HG03108 (cell line): ENCODE data around the gene SRBD1.

ENCODE experiments used
- ATAC-seq: cut with Tn5 transposase; IDR thresholded peaks from one replicate; pipeline ENCODE4 v1.9.1; 2021; ENCODE audit warnings: moderate library complexity; ENCODE audit not compliant: unreplicated experiment

The SRBD1 gene

DNA sequence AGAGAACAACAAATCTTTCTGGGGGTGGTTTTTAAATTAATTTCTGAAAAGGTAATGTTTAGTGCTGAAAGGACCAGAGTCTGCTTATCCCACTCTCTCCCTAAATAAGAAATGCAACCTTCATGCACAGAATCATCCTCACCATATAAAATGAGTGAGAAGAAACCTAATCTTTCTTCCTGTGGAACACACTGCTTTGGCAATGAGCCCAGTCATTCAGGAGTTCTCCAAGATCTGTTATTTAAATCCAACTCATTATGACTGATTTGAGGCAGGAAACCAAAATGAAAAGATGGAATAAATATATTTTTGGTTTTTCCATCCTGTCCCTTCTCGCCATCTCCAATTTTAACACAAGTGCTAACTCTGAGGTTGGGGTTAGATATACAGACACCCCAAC is 228.3 kb downstream of the SRBD1 start:
- ATAC-seq: no peak

DNA sequence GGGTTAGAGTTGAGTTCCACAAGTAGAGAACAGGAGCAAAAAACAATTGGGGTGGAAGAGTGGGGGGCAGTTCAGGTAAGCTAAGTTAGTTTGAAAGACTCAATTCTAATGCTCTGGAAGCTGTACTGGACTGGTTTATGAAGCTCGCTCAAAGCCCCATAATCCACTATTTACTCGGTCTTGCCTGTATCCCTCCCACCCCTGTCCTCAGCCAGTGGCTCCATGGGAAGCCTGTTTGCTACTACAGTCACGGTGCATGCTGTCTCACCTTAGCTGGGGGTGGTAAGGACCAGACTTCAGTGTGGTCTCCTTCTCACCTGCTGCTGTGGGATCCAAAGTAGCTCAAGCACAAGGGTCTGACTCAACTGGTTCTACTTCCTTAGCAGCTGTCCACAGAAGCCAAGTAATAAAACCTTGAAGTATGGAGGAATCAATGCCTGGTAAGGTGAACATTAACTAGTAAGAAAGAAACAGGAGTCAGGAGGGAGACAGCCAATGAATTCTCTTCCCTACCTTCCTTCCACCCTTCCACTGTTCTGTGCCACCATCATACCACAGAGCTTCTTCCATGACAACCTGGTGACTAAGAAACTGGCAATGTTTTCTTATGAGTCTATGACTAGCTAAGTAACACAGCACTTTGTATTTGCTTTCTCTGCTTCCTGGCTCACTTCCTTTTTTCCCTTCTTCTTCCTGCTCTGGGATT is 230.8 kb downstream of the SRBD1 start:
- no peak for ATAC-seq

DNA sequence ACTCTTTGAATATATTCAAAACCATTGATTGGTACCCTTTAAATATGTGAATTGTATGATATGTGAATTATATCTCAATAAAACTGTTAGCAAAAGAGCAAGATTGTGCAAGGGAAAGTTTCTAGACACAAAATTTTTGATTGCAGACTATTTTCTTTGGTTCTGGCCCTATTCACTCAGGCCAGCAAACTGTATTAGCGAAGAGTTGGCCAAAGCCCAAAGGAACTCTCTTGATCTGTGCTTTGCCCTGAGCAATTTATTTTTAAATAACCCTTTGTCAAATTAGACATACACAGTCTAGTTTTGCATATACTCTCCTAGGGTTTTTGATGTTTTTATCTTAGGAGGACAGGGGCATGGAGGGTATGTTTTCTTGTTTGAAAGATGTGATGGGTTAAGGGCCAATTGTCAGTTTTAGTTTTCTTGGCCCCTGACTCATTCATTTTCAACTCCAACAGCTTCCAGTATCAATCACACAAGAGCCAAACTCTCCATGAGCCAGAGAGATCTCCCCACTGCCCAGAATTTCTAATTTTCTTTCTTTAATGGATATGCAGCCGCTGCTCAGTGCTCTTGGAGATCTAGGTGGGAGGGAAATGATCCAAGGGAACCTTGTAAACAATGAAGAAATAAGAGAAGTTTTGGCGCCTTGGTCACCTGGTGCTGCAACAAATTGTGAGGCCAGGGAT is 231.5 kb downstream of the SRBD1 start:
- no peak for ATAC-seq

DNA sequence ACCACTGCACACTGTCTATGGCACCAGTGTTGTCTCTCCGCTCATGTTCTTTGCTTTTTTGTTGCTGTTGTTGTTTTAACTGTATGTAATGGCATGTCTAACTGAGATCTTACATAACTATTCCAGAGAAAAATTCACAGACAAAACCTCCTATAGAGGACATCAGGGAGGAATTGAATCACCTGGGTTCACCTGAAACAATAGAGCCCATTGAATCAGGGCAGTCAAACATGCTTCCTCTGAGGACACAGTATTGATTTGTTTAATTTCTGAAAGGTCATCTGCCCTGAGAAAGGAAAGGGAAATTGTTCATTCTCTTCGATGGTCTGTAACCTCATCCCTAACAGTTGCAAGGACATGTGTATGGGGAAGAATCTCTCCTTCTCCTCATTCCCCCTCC is 237.5 kb downstream of the SRBD1 start:
- ATAC-seq: no peak

DNA sequence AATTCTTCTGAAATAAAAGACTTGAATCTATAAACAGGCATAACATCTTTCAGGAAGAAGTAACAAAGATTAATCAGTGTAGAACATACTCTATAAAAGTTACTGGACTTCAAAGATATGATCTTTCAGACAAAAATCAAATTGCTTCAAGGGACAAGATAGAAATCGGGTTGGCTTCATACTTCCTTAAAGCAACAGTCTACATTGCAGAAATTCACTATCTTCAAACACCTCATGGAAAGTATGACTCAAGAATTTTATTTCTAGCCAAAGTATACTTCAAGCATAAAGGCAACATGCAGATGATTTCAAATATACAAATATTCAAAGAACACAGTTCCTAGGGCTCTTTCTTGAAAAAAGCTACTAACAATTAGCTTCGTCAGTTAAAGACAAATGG is 240.7 kb downstream of the SRBD1 start:
- no peak for ATAC-seq

DNA sequence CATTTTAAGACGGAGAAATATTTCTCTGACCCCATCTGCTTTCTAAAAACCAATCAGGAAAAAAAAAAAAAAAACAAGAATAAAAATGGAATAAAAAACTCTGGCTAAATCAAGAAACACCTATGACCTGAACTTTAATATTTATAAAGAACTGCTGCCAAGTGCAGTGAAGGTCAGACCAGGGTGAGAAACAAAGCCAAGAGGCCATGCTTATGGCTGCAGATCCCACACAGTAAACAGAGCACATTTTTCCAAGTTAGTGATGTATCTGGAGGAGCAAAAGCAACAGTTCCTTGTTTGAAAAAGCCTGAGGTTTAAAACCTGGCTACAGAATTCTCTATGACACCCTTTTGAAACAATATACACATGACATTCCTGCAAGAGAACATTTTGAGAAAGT is 242.3 kb downstream of the SRBD1 start:
- ATAC-seq: no peak

DNA sequence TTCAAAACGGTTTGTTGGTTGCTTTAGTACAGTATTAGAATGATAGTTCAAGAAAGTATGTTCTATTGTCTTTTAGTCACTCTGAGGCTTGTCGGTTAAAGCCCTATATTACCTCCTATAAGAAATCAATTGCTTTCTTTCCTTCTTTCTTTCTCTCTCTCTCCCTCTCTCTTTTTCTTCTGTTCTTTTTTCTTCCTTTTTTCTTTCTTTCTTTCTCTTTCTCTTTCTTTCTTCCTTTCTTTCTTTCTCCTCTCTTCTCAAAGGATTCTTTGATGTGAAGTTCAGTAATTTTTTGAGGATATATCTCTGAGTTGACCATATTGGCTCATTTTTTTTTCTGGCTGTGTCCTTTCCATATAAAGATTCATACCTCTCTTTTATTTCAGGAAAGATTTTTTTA is 249.4 kb downstream of the SRBD1 start:
- ATAC-seq: no peak

DNA sequence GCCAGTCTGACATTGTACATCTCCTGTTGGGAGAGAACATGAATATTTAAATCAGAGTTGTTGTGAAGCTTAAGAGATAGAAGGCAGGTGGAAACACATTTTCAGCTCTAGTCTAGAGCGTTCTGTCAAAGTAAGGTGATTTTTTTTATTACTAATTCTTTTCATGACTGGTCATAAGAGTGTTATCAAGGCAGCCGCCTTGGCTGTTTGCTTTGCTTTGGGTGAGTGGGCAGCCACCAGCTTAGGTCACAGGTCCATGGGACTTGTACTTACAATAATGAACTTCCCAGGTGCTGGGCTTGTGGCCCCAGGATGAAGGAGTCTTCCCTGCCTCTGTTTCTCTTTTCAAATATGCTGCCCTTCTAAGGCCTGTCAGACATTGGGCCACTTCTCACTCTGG is 256.3 kb downstream of the SRBD1 start:
- ATAC-seq: no peak

DNA sequence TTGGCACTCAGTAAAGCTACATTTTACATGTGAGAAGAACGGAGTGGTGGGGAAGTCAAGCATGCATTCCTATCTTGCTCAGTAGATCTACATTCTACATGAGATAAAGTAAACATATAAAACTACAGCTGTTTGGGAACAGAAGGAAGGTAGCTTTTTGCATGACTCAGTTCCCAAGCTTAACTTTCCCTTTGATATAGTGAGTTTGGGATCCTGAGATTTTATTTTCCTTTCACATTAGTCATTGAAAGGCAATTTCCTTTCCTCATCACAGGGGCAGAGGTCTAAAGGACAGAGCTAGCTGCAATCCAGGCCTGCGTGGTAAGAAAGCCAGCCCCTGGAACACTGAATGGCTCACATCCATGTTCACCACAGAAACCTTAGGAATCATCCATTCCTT is 257.2 kb downstream of the SRBD1 start:
- ATAC-seq: no peak

DNA sequence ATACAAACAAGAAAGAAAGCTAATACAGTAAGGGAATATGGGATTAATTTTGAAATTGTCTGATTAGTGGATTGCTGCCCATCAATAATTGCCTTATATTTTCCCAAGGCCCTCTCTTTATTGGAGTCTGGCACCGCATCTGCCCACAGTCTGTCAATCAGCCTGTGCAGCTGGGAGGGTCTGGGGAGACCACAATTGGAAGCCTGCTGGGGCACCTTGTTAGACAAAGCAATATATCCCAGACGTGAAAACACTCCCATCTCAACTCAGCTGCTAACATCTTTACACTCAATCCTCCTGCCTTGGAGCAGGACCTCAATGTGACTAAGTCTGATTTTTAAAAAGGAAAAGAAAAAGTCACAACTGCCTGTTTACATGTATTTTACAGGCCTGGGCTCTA is 258.6 kb downstream of the SRBD1 start:
- ATAC-seq: no peak

DNA sequence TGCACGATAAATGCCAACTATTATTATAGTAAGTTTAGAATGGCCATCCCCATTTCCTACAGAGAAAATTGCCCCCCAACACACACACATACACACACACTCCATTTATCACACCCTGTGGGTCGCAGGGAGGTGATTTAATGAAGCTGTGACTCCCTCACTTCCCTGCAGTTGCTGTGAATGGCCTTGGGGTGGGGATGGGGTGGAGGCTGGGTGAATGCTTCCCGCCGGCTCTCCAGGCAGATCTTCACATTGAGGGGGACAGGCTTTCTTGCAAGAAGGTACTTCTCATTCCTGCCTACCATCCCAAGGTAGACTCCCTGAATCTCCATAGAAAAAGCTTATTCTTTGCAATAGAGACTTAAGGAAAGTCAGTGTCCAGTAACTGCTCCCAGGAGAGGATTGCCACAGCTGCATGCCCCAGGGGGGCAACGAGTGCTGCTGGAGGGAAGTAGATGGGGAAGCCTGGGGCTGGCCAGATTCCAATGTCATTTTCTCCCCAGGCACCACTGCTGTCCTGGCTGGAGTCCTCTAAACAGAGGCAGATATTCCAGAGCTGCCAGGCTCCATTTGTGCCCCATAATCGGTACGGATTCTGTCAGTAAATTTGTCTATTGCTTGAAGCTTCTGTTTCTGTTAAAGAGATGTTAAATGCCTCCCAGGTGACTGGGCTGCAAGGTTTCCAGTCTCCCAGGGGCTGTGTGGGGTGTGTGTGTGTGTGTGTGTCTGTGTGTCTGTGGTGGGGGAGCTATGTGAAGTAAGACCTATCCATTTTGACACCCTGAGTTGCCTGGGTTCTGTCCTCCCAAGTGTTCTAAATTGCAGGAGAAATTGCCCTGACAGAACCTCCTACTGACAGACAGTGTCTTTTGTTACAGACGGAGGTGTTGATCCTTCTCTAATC is 265.5 kb downstream of the SRBD1 start:
- no peak for ATAC-seq

DNA sequence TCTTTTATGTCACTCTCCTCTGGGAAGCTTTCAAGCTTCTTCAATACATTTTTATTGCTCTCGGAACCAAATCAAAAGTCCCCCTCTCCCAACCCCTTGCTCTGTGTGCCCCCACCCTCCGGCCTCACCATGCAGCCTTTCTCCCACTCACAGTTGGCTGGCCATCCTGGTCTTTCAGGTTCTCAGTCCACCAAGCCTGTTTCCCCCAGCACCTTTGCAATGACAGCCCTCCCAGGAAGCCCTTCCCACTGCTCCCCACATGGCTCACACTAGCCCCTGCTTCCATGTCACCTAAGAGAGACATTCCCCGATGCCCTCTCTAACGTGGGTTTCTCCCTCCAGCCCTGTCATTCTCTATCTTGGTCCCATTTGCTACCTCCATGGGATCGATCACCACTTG is 266.6 kb downstream of the SRBD1 start:
- ATAC-seq: no peak

DNA sequence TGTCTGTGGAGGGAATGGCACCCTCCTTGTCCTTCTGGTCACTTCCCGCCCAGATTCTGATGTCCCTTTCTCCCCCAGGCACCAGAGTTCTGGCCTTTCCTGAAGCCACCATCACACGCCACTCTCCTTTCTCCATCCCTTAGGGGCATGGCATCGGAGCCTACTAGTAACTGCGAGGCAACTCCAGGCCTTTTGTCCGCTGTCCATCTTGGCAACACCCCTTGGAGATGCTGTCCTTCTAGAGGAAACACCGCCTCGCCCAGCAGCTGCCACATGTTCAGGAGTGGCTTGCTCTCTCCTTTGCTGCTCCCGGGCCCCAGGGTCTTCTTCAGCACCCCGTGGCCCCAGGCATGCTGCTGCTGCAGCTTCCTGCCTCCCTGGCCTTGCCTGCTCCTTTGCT is 267.0 kb downstream of the SRBD1 start:
- ATAC-seq: no peak

DNA sequence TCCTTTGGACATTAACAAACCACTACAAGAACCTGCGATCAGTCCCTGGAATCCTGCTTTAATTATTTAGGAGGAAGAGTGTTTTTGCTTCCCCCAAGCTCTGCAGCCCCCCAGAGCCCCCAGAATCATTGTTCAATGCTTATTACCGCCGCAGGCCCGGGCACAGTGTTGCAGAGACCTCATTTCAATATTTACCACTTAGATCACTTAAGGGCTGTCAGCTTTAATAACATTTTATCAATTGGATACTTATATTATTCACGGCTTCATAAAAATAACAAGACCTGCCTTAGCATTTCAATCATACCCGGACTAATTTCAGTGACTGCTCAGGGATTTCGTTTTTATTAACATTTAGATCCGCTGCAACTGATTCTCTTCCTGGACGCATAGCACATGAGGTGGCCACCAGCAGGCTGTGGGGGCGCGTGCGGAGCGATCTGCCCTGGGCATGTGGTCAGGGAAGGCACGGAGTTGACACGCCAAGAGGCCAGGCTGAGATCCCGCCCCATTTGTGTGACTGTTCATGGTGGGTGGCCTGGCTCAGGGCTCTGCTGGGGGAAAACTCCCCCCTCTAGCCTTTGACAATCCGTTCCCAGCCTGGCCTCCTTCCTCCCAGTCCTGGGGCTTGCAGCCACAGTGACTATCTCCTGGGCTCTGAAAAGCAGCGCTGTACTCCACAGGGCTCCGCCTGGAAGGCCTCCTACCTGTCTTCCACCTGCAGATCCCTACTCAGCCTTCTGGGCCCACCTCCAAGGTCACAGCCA is 267.6 kb downstream of the SRBD1 start:
- no peak for ATAC-seq

DNA sequence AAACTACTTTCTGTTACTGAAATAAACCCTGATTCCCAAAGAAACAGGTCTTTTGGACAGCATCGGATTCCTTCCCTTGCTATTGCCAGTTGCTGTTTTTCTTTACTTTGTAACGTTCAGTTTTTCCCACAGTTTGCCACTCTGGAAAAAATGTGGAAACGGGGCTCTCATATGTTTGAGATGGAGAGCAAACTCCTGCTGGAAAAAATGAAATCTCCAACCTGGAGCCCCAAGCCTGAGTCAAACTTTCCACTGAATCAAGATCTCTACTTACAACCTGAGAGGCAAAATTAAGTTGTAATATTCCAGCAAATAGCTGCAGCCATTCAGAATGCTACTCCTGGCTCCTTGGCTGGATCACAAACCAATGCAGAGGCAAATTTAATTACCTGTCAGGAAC is 270.7 kb downstream of the SRBD1 start:
- no peak for ATAC-seq

DNA sequence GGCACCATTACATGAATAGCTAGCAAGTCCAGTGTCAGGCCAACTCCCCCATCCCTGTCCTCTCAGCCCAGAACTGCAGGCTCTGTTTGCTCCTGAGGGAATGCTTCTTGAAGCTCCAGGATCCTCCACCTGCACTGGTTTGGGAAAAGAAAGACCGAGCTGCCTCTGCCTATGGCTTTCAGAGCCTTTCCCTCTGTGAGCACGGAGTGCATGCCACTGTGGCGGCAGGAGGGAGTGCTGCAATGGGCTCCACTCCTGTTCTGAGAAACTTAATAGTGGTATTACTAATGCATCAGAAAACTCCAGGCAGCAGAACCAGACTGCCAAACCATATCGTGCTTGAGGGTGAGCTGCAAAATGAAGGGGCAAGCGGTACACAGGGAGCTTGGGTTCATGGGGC is 271.8 kb downstream of the SRBD1 start:
- ATAC-seq: no peak
